ENCODE results near the gene CTSD. TPM values are rescaled to one million over a fixed set of nuclear protein-coding genes. Genes with fewer than 3 reads are reported as not detected.

Gene CTSD
- 226 and 354 TPM in 2 replicates for total RNA-seq

GRCh38 chr11:1763796-1764661 is at the start of gene CTSD:
CTSD (minus strand) TSS chr11:1763927; CDS start chr11:1763859, 68 bp downstream.

DNA sequence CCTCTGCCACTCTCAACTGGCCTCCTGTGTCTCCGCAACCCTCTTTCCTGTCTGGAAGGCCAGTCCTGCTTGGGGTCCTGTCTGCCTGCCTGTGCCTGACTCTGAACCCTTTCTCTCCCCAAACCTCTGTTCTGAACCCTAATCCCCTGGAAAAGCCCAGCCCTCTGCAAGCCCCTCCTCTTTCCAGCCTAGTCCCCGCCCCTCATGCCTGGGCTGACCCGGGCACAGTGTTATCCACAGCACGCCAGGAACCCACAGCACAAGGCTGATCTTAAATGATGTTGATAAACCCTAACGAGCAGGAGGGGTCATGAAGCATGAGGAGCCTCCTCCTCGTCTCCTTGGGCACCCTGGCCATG is 13.3 kb downstream of the CTSD start, which contains the start of gene IFITM10:
Gene IFITM10, minus strand, starts transcription at position 115 of the 359 bp plus-strand sequence. CDS start 153 bp downstream, outside the sequence.

Other genes with a start within 250 kb of the CTSD start
- gene DUSP8, start 191.7 kb downstream of the CTSD start, total RNA-seq = under 0.01 and 0.09 TPM in 2 replicates
- not detected in 2 replicates for gene KRTAP5-1, start 178.6 kb downstream of the CTSD start, total RNA-seq
- not detected in 2 replicates for gene KRTAP5-2, start 165.6 kb downstream of the CTSD start, total RNA-seq
- not detected in 2 replicates for gene KRTAP5-3, start 155.5 kb downstream of the CTSD start, total RNA-seq
- not detected in 2 replicates for gene KRTAP5-4, start 141.8 kb downstream of the CTSD start, total RNA-seq
- not detected in 2 replicates for gene KRTAP5-5, start 134.2 kb downstream of the CTSD start, total RNA-seq
- gene KRTAP5-6, start 66.7 kb downstream of the CTSD start, total RNA-seq = not detected in 2 replicates
- 1.1 and 2.2 TPM in 2 replicates for gene IFITM10, start 13.3 kb downstream of the CTSD start, total RNA-seq
- gene SYT8, start 71.1 kb upstream of the CTSD start, total RNA-seq = not detected in 2 replicates
- not detected in 2 replicates for gene TNNI2, start 75.1 kb upstream of the CTSD start, total RNA-seq
- gene LSP1, start 89.2 kb upstream of the CTSD start, total RNA-seq = 6.0 and 75.5 TPM in 2 replicates
- not detected in 2 replicates for gene PRR33, start 128.0 kb upstream of the CTSD start, total RNA-seq
- 0.47 and 3.1 TPM in 2 replicates for gene TNNT3, start 155.8 kb upstream of the CTSD start, total RNA-seq
- 18.5 and 182 TPM in 2 replicates for gene MRPL23, start 183.4 kb upstream of the CTSD start, total RNA-seq
- gene H19, start 233.9 kb upstream of the CTSD start, total RNA-seq = 18.6 and 518 TPM in 2 replicates

Measured in bronchial smooth muscle cell (primary cell).